HG02970 (cell line): ENCODE data around the gene CWF19L1.
A peak's percentile ranks its signal among the peaks of the same experiment; 100 is the strongest.
"Not testable (repeated sequence)": the region's sequence is repeated elsewhere in the genome, so short reads cannot be mapped to it uniquely, and the experiment has no call there.

ENCODE experiments used
- ATAC-seq: cut with Tn5 transposase; IDR thresholded peaks from one replicate; pipeline ENCODE4 v1.9.1; 2021; ENCODE audit warnings: mild to moderate bottlenecking, moderate library complexity, moderate number of reproducible peaks; ENCODE audit not compliant: unreplicated experiment, low FRiP score

The CWF19L1 gene

DNA sequence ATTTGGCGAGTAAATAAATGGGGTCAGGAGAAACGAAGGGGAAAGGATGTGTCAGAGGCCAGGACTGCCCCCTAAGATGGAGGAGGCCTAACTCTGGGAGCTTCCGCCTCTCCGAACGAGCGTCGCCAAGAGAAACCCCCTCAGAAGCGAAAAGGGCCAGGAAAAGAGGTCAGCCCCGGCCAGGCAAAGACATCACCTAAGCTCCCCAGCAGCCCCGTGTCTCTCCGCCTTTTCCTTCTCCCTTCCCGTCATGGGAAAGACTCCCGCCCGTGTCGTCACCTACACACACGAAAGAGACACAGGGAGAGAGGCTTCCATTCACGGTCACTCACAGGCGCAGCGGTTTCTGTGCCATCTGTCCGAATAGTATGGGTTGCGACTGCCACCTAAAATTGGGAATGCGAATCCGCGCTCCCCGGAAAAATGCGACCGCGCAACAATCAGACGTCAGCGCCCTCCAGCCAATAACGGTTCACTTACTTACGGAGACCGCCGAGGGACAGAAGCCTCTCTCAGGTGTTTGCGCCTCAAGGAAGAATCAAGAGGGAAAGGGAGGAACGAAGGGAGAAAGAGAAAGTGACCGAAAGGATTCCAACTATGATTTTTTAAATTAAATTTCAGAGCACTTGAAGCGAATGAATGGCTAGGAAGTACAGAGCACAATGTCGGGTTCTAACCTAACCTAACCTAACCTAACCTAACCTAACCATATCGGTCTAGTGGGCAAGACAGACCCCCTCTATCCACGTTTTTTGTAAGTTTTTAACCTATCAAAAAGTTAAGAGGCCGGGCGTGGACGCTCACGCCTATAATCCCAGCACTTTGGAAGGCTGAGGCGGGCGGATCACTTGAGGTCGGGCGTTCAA lies at the start of gene CWF19L1:
Gene CWF19L1 (minus strand): TSS at position 400 of the 866 bp plus-strand sequence. CDS start 45 bp downstream, at position 355.
- ATAC-seq, result peak; percentile 60

DNA sequence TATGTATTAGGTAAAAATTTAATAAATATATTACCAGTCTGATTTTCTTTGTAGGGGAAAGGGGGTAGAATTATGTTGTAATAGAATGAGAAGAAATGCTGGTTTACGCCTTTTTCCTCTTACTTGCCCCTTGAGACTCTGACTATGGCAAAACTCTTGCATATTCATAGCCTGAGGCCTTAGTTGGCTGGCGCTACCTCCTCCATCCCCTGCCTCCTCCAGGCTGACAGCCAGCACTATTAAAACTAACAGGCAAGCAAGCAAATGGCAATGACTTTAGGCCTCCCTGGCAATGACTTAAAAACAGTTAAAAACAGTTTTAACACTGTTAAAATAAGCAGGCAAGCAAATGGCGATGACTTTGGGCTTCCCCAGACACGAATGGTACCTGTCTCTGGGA lies 48.2 kb upstream of the CWF19L1 start:
- no peak for ATAC-seq

GRCh38 chr10:100311298-100311697 lies 43.9 kb upstream of the CWF19L1 start:
- ATAC-seq, result no peak

DNA sequence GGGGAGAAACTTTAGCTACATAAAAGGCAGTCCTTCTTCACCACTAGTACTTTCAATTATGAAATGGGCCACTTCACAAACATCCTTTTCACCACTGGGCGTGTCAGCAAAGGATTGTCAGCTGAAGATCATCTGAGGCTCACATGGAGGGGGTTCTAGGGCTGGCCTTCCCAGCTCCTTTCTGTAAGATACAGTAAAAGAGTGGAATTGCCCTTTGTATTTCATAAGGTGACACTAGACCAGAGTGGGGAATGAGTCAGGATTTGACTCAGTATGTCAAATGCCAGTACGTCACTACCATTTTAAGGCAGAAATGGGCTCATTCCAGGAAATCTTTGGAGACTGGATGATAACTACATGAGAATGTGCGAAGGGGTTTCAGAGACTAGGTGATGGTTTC lies 40.2 kb upstream of the CWF19L1 start:
- ATAC-seq, result no peak

- ATAC-seq, result no peak
Measured at GRCh38 chr10:100306861-100307260, 39.4 kb upstream of the CWF19L1 start.

DNA sequence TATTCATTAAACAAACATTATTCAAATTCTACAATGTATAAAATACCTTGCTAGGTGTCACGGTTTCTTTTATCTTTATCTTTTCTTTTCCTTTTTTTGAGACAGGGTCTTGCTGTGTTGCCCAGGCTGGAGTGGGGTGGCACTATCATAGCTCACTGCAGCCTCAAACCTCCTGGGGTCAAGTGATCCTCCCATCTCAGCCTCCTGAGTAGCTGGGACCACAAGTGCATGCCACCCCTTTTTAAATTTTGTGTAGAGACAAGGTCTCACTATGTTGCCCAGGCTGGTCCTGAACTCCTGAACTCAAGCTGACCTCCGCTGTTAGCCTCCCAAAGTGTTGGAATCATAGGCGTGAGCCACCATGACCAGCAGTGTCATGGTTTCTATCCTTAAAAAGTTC lies 37.0 kb upstream of the CWF19L1 start:
- no peak for ATAC-seq

GRCh38 chr10:100303724-100304319 lies 36.4 kb upstream of the CWF19L1 start:
- ATAC-seq, result no peak

DNA sequence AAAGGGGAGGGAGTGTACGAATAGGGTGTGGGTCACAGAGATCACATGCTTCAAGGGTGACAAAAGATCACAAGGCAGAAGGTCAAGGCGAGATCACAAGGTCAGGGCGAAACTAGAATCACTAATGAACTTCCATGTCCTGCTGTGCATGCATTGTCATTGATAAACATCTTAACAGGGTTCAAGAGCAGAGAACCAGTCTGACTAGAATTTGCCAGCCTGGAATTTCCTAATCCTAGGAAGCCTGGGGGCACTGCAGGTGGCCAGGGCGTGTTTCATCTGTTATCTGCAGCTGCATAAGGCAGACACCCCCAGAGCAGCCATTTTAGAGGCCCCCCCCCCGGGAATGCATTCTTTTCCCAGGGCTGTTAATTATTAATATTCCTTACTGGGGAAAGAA lies 33.7 kb upstream of the CWF19L1 start:
- ATAC-seq, result not testable (repeated sequence)

DNA sequence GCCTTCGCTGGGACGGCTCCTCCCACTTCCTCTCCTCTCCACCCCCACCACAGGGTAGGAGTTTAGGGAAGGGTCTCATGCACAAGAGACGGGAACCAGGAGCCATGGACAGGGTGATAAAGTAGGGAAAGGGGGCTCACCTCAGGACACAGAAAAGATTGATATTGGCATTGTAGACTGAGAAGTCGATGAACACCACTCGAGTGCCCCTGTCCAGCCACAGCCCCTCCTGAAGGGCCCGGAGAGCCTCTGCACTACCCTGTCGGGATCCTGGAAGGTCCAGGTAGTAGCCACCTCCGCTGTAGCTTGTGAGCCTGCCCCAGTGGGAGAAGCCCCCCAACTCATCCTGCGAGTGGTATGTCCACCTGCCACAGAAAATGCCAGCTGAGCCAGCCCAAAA lies 29.8 kb upstream of the CWF19L1 start:
- no peak for ATAC-seq

DNA sequence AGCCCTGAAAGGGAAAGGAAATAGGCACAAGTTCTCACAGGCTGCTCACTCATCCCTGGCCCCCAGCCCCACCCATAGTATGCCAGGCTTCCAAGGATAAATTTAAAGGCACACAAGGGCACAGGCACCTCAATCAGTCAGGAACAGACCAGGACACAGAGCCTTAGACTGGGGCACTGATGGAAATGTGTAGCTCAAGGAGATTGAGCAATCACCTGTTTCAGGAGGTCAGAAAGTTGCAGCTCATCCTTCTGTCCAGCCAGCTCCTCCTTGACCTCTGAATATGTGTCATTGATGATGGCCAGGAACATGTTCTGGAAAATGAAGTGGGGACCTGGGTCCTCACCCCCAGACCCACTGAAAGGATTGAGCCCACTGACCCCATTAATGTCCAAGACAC lies 25.6 kb upstream of the CWF19L1 start:
- no peak for ATAC-seq

GRCh38 chr10:100292300-100292699 lies 24.9 kb upstream of the CWF19L1 start:
- not testable (repeated sequence) for ATAC-seq

DNA sequence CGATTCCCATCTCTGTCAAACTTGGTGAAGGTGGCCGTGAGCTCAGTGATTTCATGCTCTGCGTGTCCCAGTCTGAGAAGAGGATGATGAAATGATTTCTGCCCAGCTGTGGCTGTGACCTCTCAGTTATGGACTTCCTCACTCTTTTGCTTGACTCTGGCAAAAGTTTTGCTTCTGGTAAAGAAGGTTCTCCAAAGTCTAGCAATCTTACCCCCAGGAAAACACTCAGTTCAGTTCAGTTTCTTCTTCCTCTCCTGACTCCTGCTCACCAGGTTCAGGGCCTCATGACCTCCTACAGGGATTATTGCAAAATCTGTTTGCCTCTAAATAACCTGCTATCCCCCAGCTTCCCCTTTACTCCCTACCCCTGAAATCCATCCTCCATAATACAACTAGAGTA lies 23.9 kb upstream of the CWF19L1 start:
- no peak for ATAC-seq

GRCh38 chr10:100289641-100290040 lies 22.2 kb upstream of the CWF19L1 start:
- no peak for ATAC-seq

DNA sequence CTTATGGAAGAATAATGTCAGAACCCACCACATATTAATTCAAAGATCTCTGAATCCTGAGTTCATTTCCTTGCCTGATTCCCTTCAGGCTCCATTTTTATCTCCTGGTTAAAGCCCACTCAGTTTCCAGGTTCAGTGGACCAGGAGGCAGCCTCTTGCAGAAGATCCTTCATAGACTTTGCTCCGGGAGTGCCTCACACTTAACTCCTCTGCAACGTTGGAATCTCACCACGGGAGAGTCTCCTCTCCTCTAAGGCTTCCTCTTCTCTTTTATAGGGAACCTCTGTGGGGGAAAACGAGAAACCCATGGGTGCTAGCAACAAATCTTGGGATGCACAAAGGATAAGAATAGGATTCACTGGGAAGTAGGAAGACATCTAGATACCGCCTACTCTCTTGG lies 20.8 kb upstream of the CWF19L1 start:
- no peak for ATAC-seq

DNA sequence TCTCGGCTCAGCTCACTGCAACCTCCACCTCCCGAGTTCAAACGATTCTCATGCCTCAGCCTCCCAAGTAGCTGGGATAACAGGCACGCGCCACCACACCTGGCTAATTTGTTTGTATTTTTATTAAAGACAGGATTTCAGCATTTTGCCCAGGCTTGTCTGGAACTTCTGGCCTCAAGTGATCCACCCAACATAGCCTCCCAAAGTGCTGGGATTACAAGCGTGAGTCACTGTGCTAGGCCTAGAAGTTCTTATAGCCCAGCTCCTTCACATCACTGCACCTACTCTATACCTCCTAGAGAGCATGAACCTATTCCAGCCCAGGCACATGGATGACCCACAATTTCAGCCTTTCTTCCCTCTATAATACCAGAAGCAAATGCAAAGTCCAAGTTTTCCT lies 20.3 kb upstream of the CWF19L1 start:
- no peak for ATAC-seq

- ATAC-seq, result peak; percentile 88
Measured at GRCh38 chr10:100286051-100287033, 18.9 kb upstream of the CWF19L1 start, which contains the start of gene BLOC1S2. TSS of gene BLOC1S2 (minus strand) at chr10:100286680. CDS start at chr10:100286659, 21 bp downstream.

DNA sequence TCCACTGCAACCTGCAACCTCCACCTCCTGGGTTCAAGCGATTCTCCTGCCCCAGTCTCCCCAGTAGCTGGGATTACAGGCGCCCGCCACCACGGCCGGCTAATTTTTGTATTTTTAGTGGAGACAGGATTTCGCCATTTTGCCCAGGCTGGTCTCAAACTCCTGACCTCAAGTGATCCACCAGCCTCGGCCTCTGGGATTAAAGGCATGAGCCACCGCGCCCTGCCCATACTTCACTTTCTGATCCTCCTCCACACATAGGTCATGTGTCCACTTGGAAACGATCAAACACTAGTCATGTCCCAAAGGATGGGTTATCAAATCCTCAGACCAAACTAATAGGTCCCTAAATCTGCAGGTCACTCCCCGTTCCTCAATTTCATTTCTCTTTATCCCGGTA lies 17.9 kb upstream of the CWF19L1 start:
- not testable (repeated sequence) for ATAC-seq

DNA sequence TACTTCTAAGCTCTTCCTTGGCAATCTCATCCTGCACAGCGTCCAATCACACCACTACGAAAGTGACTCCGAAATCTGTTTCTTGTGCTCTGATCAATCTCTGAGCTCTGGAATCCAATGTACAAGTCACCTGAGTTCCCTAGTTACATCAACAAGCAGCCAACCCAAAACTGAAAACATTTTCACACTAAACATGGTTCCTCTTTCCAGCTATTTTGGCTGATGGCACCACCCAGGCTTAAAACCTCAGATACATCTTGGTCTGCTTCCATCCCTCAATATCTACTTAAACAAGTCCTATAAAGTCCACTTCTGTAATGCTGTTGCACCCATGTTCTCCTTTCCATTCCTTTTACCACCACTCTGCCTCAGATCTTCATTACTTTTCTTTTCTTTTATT lies 15.5 kb upstream of the CWF19L1 start:
- ATAC-seq, result no peak

- not testable (repeated sequence) for ATAC-seq
Measured at GRCh38 chr10:100276971-100277370, 9.5 kb upstream of the CWF19L1 start.

DNA sequence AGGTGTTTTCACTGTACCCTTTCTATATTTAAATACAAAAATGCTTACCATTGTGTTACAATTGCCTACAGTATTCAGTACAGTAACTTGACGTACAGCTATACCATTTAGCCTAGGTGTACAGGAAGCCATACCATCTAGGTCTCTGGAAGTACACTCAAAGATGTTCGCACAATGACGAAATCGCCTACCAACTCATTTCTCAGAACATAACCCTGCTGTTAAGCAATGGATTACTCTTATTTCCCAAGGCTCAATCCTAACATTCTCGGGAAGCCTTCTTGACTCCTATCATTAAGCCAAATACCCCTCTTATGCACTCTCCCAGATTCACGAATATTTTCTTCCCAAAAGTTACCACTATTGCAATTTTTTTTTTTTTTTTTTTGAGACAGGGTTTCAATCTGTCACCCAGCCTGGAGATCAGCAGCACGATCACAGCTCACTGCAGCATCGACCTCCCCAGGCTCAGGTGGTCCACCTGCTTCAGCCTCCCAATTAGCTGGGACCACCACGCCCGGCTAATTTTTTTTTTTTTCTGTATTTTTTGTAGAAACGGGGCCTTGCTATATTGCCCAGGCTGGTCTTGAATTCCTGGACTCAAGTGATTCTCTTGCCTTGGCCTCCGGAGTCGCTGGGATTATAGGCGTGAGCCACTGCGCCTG lies 1.5 kb downstream of the CWF19L1 start:
- no peak for ATAC-seq
